Stimulated activated CD4-positive, alpha-beta T cell treated with anti-CD3 and anti-CD28 coated beads, Interleukin-1b, Interleukin-23, amount 100 ng/mL, for 24 hours (primary cell): ENCODE data around the gene CDK5R2.
"Not testable (repeated sequence)": the region's sequence is repeated elsewhere in the genome, so short reads cannot be mapped to it uniquely, and the experiment has no call there.

ENCODE experiments used
- DNase-seq, 4 experiments: peaks; one replicate each; pipeline ENCODE4 v3.0.0-alpha.2; 2020; ENCODE audit warnings: low read depth in 4 of 4, low spot score in 1 of 4

The CDK5R2 gene

GRCh38 chr2:218959141-218959731 is at the start of gene CDK5R2:
Gene CDK5R2 (plus strand): TSS chr2:218959666. CDS start chr2:218959821, 155 bp downstream.
- DNase-seq: peak in 3 of 4 experiments; percentile 58 to 79 (median 61)

- no peak for DNase-seq
Measured at GRCh38 chr2:218910741-218911140, 48.7 kb upstream of the CDK5R2 start.

- no peak for DNase-seq
Measured at GRCh38 chr2:218920504-218920903, 39.0 kb upstream of the CDK5R2 start.

GRCh38 chr2:218924757-218925156 is 34.7 kb upstream of the CDK5R2 start:
- no peak for DNase-seq

GRCh38 chr2:218925434-218925833 is 34.0 kb upstream of the CDK5R2 start:
- no peak for DNase-seq

GRCh38 chr2:218927422-218927821 is 32.0 kb upstream of the CDK5R2 start:
- DNase-seq: no peak

- DNase-seq: no peak
Measured at GRCh38 chr2:218927876-218928275, 31.6 kb upstream of the CDK5R2 start.

- not testable (repeated sequence) for DNase-seq
Measured at GRCh38 chr2:218930488-218930887, 29.0 kb upstream of the CDK5R2 start.

- not testable (repeated sequence) for DNase-seq
Measured at GRCh38 chr2:218931751-218932150, 27.7 kb upstream of the CDK5R2 start.

- no peak for DNase-seq
Measured at GRCh38 chr2:218944759-218945404, 14.6 kb upstream of the CDK5R2 start.

GRCh38 chr2:218946621-218947020 is 12.8 kb upstream of the CDK5R2 start:
- DNase-seq: no peak

GRCh38 chr2:218952160-218952559 is 7.3 kb upstream of the CDK5R2 start:
- no peak for DNase-seq

- no peak for DNase-seq
Measured at GRCh38 chr2:218953366-218953954, 6.0 kb upstream of the CDK5R2 start.

- no peak for DNase-seq
Measured at GRCh38 chr2:218954541-218955300, 4.7 kb upstream of the CDK5R2 start.

- no peak for DNase-seq
Measured at GRCh38 chr2:218956039-218956438, 3.4 kb upstream of the CDK5R2 start.

GRCh38 chr2:218957671-218958070 is 1.8 kb upstream of the CDK5R2 start:
- DNase-seq: no peak

- no peak for DNase-seq
Measured at GRCh38 chr2:218958276-218958675, 1.2 kb upstream of the CDK5R2 start.

- no peak for DNase-seq
Measured at GRCh38 chr2:218959761-218960308, 369 bp downstream of the CDK5R2 start.

- DNase-seq: no peak
Measured at GRCh38 chr2:218960309-218961165, 1.1 kb downstream of the CDK5R2 start.

- DNase-seq: no peak
Measured at GRCh38 chr2:218961229-218961628, 1.8 kb downstream of the CDK5R2 start.
